Loucy (cell line): ENCODE data around the gene NCKIPSD.
A peak's percentile ranks its signal among the peaks of the same experiment; 100 is the strongest.

Source experiments
- H2AFZ ChIP-seq: fragments of 200-600 bp; sonication (generic); 2 replicates; pipeline ENCODE4 v1.6.0; 2016; ENCODE audit warnings: antibody characterized with exemption, mild to moderate bottlenecking, low read length, moderate library complexity
- H3F3A ChIP-seq: fragments of 200-600 bp; 2 replicates; pipeline ENCODE4 v1.6.0; 2016; ENCODE audit warnings: antibody characterized with exemption, low read depth, mild to moderate bottlenecking
- H3K27me3 ChIP-seq: fragments of 200-600 bp; sonication (generic); 2 replicates; pipeline ENCODE4 v1.6.1; 2014; ENCODE audit warnings: low read length, mild to moderate bottlenecking; ENCODE audit not compliant: insufficient read depth, poor library complexity, severe bottlenecking
- H3K36me3 ChIP-seq: fragments of 200-600 bp; sonication (generic); 2 replicates; pipeline ENCODE4 v1.6.1; 2016; ENCODE audit warnings: low read length; ENCODE audit not compliant: insufficient read depth
- H3K4me1 ChIP-seq: fragments of 200-600 bp; sonication (generic); 2 replicates; pipeline ENCODE4 v1.5.1; 2014; ENCODE audit warnings: low read length, mild to moderate bottlenecking; ENCODE audit not compliant: insufficient read depth, poor library complexity, severe bottlenecking
- H3K4me2 ChIP-seq: fragments of 200-600 bp; sonication (generic); 2 replicates; pipeline ENCODE4 v1.6.0; 2014; ENCODE audit warnings: antibody characterized with exemption, low read length, low read depth, mild to moderate bottlenecking; ENCODE audit not compliant: poor library complexity, severe bottlenecking
- H3K4me3 ChIP-seq: fragments of 200-600 bp; sonication (generic); 2 replicates; pipeline ENCODE4 v1.5.1; 2014; ENCODE audit warnings: low read length, mild to moderate bottlenecking, mixed read lengths; ENCODE audit not compliant: poor library complexity, severe bottlenecking
- H3K79me2 ChIP-seq: fragments of 200-600 bp; sonication (generic); 2 replicates; pipeline ENCODE4 v1.6.1; 2014; ENCODE audit warnings: low read length; ENCODE audit not compliant: insufficient read depth
- H3K9ac ChIP-seq: fragments of 200-600 bp; sonication (generic); 2 replicates; pipeline ENCODE4 v1.6.0; 2014; ENCODE audit warnings: mild to moderate bottlenecking, low read depth, low read length, moderate library complexity; ENCODE audit not compliant: poor library complexity, severe bottlenecking
- H3K9me2 ChIP-seq: fragments of 200-600 bp; sonication (generic); replicated peaks from 2 replicates; pipeline ENCODE4 v1.6.1; 2016; ENCODE audit warnings: low read depth, low read length, mixed read lengths
- H3K9me3 ChIP-seq: fragments of 200-600 bp; sonication (generic); 2 replicates; pipeline ENCODE4 v1.6.1; 2014; ENCODE audit warnings: mild to moderate bottlenecking, antibody characterized with exemption, low read length, low read depth; ENCODE audit not compliant: insufficient read depth
- H4K20me1 ChIP-seq: fragments of 200-600 bp; sonication (generic); 2 replicates; pipeline ENCODE4 v1.6.0; 2014; ENCODE audit warnings: antibody characterized with exemption, low read length, mild to moderate bottlenecking; ENCODE audit not compliant: insufficient read depth, poor library complexity, severe bottlenecking
- CTCF ChIP-seq: fragments of 200-600 bp; sonication (generic); conservative IDR thresholded peaks from 2 replicates; pipeline ENCODE4 v1.5.1; 2014; ENCODE audit warnings: mild to moderate bottlenecking, antibody characterized with exemption, low read length
- EZH2phosphoT487 ChIP-seq: fragments of 200-600 bp; IDR thresholded peaks from 2 replicates; pipeline ENCODE4 v1.6.1; 2018; ENCODE audit warnings: antibody characterized with exemption, mild to moderate bottlenecking, moderate library complexity, borderline replicate concordance

Gene NCKIPSD

DNA sequence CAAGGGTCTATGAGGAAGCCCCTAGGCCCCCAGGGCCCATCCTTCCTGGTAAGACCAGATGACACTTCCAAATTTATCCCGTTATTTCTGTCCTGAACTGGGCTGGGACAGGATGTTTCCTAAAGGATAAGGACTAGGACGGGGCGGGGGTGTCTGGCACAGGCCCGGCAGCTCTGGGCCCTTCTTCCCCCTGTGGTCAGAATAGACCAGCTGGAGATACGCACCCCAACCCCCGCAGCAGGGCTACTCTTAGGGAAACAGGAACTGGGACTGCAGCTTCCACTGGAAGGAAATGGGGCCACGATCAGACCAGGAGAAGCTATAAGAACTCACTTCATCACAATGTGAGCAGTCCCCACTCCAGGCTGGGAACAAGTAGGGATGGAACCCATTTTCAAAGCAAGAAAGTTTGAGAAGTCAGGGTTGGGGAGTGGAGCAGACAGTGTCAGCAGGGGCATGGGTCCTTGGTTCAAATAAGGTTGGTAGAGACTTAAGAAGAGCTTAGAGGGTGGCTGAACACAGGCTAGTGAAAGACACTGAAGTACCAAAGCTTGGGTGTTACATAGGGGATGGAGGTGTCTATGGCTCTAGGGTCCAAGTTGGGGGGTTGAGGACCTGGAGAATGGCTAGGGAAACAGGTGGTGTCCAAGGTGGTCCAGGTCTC lies 1.1 kb downstream of the NCKIPSD start:
- H4K20me1 ChIP-seq: peaks cover 14% of the 10 kb centered on the region
- TF ChIP-seq EZH2phosphoT487: no peak
- no peak for TF ChIP-seq CTCF
- peaks cover 15% of the 10 kb centered on the region for H3K4me1 ChIP-seq
- H3K4me3 ChIP-seq: peak overlapping the region; percentile 97
- peak overlapping the region; percentile 81 for H3K9ac ChIP-seq
- no peaks in the 10 kb centered on the region for H3K9me2 ChIP-seq
- H3F3A ChIP-seq: peaks cover 3% of the 10 kb centered on the region; the same call in 1 of the 2 replicates
- H3K4me2 ChIP-seq: peak overlapping the region; percentile 84
- peaks cover 27% of the 10 kb centered on the region for H3K79me2 ChIP-seq
- H3K27me3 ChIP-seq: no peaks in the 10 kb centered on the region
- H2AFZ ChIP-seq: no peak overlapping the region
- H3K9me3 ChIP-seq: no peaks in the 10 kb centered on the region
- H3K36me3 ChIP-seq: peaks cover 49% of the 10 kb centered on the region; the same call in 1 of the 2 replicates

DNA sequence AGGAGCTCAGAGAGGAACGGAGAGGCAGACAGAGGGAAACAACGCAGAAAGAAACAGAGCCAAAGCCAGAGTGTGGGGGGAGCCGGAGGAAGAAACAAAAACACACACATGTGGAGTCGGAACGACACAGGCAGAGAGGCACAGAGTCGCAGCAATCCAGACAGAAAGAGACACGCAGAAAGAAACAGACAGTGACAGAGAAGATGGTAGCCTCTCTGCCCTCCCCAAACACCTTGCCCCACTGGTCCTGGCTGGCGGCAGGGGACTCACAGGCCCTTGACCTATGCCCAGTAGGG lies 1.7 kb downstream of the NCKIPSD start:
- H3K36me3 ChIP-seq: peaks cover 45% of the 10 kb centered on the region; the same call in 1 of the 2 replicates
- TF ChIP-seq CTCF: no peak
- TF ChIP-seq EZH2phosphoT487: no peak
- H3K4me2 ChIP-seq: peak overlapping the region; percentile 84
- H3K9me3 ChIP-seq: no peaks in the 10 kb centered on the region
- H3K4me1 ChIP-seq: peaks cover 15% of the 10 kb centered on the region
- peaks cover 14% of the 10 kb centered on the region for H4K20me1 ChIP-seq
- H3K9me2 ChIP-seq: no peaks in the 10 kb centered on the region
- H3K27me3 ChIP-seq: no peaks in the 10 kb centered on the region
- H3K9ac ChIP-seq: peak overlapping the region; percentile 81
- H3K4me3 ChIP-seq: peak overlapping the region; percentile 97
- peaks cover 3% of the 10 kb centered on the region; the same call in 1 of the 2 replicates for H3F3A ChIP-seq
- no peak overlapping the region for H2AFZ ChIP-seq
- H3K79me2 ChIP-seq: peaks cover 27% of the 10 kb centered on the region

DNA sequence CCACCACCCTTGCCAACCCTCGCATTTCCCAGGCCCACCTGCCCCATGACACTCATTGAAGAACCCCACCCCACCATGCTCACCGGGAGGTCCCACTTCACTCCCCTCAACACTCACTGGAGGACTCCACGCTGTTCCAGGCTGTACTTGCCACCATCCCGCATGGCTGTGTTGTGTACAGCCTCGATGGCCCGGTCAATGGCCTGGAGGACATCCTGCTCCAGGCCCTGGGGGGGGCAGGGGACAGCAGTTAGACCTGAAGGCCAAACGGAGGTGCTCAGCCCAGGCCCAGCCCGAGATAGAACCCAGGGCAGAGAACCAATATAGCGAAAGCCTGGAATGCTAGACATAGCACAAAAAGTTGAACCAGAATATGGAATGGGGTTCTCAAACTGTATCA lies 2.9 kb downstream of the NCKIPSD start:
- Histone ChIP-seq H4K20me1 (peaks cover 7% of the 10 kb centered on the region), H3K4me1 (peaks cover 15% of the 10 kb centered on the region), H3K9me2 (no peaks in the 10 kb centered on the region), H3K36me3 (peaks cover 40% of the 10 kb centered on the region; the same call in 1 of the 2 replicates), H3K4me2 (peak overlapping the region; percentile 84), H3K27me3 (no peaks in the 10 kb centered on the region), H3F3A (peaks cover 3% of the 10 kb centered on the region; the same call in 1 of the 2 replicates), H2AFZ (no peak overlapping the region), H3K79me2 (peaks cover 27% of the 10 kb centered on the region), H3K9me3 (no peaks in the 10 kb centered on the region), H3K9ac (peak overlapping the region; percentile 81), H3K4me3 (peak overlapping the region; percentile 97)
- no peak for TF ChIP-seq EZH2phosphoT487
- no peak for TF ChIP-seq CTCF
